ENCODE measurements around the gene TBC1D16. TPM values are rescaled to one million over a fixed set of nuclear protein-coding genes. Genes with fewer than 3 reads are reported as not detected.
A peak's percentile ranks its signal among the peaks of the same experiment; 100 is the strongest.

Gene TBC1D16
- total RNA-seq, 1 experiment from 2014 or later, result 8.9 TPM

GRCh38 chr17:79989106-79989835, 46.4 kb downstream of the TBC1D16 start:
- no peak for DNase-seq (ENCODE audit: low read depth)

GRCh38 chr17:79988185-79988971, 47.3 kb downstream of the TBC1D16 start:
- peak; percentile 91 for DNase-seq (ENCODE audit: low read depth)

- no peak for DNase-seq (ENCODE audit: low read depth)
Measured at GRCh38 chr17:79987935-79988184, 47.8 kb downstream of the TBC1D16 start.

GRCh38 chr17:79987187-79987934, 48.3 kb downstream of the TBC1D16 start:
- DNase-seq (ENCODE audit: low read depth), result peak; percentile 39

GRCh38 chr17:79986411-79987186, 49.1 kb downstream of the TBC1D16 start:
- peak; percentile 91 for DNase-seq (ENCODE audit: low read depth)

- DNase-seq (ENCODE audit: low read depth), result no peak
Measured at GRCh38 chr17:79985943-79986391, 49.7 kb downstream of the TBC1D16 start.

GRCh38 chr17:79985361-79985942, 50.2 kb downstream of the TBC1D16 start:
- no peak for DNase-seq (ENCODE audit: low read depth)

- no peak for DNase-seq (ENCODE audit: low read depth)
Measured at GRCh38 chr17:79984877-79985276, 50.8 kb downstream of the TBC1D16 start.

GRCh38 chr17:79984045-79984840, 51.4 kb downstream of the TBC1D16 start:
- DNase-seq (ENCODE audit: low read depth), result no peak

GRCh38 chr17:79983456-79983855, 52.2 kb downstream of the TBC1D16 start:
- DNase-seq (ENCODE audit: low read depth), result no peak

GRCh38 chr17:79982986-79983385, 52.7 kb downstream of the TBC1D16 start:
- DNase-seq (ENCODE audit: low read depth), result no peak

GRCh38 chr17:79981661-79982101, 54.0 kb downstream of the TBC1D16 start:
- DNase-seq (ENCODE audit: low read depth), result no peak

- DNase-seq (ENCODE audit: low read depth), result no peak
Measured at GRCh38 chr17:79981090-79981489, 54.6 kb downstream of the TBC1D16 start.

GRCh38 chr17:79980246-79981043, 55.2 kb downstream of the TBC1D16 start:
- DNase-seq (ENCODE audit: low read depth), result no peak

- DNase-seq (ENCODE audit: low read depth), result no peak
Measured at GRCh38 chr17:79979816-79980215, 55.9 kb downstream of the TBC1D16 start.

- DNase-seq (ENCODE audit: low read depth), result no peak
Measured at GRCh38 chr17:79979221-79979741, 56.4 kb downstream of the TBC1D16 start.

- no peak for DNase-seq (ENCODE audit: low read depth)
Measured at GRCh38 chr17:79978548-79978855, 57.2 kb downstream of the TBC1D16 start.

GRCh38 chr17:79977708-79978547, 57.7 kb downstream of the TBC1D16 start:
- no peak for DNase-seq (ENCODE audit: low read depth)

GRCh38 chr17:79977161-79977631, 58.5 kb downstream of the TBC1D16 start:
- DNase-seq (ENCODE audit: low read depth), result no peak

Measured in RPMI7951 (cell line).